ENCODE results near the gene APC2.

Gene APC2

DNA sequence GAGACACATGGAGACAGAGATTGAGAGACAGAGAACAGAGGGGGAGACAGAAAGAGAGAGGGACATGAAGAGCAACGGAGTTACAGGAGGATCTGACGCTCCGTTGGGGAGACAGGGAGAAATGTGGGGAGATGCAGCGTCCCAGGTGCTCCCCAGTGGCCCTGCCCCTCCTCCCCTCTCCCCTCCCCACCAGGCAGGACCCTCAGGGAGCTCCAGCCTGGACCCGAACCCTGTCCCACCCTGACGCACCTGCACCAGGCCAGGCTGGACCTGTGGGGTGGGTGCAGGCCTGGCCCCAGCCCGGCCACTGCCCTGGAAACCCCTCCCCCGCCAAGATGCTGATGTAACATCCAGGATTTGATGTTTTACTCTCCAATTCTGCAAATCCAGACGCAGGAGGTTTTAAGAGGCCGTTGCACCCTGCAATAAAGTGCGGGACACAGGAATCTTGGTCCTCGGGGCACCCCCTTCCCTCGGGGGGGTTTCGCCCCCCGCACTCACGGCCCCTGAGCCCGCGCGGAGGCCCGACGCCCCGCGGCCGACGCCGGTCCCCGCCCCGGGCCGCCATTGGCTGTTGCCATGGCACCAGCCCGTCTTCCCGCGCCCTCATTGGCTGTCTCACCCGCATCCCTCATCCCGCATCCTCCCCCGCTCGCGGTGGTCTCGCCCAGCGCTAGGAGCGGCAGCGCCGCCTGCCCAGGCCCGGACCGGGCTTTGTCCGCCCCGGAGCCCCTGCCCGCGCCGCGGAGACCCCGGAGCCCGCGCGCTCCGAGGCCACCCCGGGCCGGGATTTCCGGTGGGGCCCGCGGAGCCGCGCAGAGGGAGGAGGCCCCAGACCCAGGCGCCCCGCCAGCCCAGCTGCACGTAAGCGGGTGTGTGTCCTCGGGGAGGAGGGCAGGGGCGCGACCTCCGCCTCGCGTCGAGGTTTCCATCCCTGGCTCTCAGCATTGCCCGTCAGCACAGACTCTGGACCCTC lies at the start of gene APC2:
Gene APC2 (plus strand): TSS at position 655 of the 976 bp plus-strand sequence. CDS start 2,881 bp downstream, outside the sequence.
- Histone ChIP-seq H3K4me3 (ENCODE audit: low read length in 2 of 2) (no peak within 1 kb of the TSS), H3K27me3 (ENCODE audit: control insufficient read depth in 1 of 2, insufficient read depth in 2 of 2, low read length in 2 of 2) (peaks cover 63 to 83% of the 10 kb centered on the region in 2 donors), H3K4me1 (ENCODE audit: control insufficient read depth, insufficient read depth, low read length) (peaks cover 25% of the 10 kb centered on the region), H3K36me3 (ENCODE audit: control insufficient read depth in 2 of 2, insufficient read depth in 2 of 2, low read length in 2 of 2) (no peaks in the 10 kb centered on the region), H3K9ac (ENCODE audit: low read length in 2 of 2) (no peak within 1 kb of the TSS), H3K27ac (ENCODE audit: low read length) (no peak within 1 kb of the TSS), H3K9me3 (ENCODE audit: control insufficient read depth in 2 of 2, low read length in 2 of 2) (no peaks in the 10 kb centered on the region)

DNA sequence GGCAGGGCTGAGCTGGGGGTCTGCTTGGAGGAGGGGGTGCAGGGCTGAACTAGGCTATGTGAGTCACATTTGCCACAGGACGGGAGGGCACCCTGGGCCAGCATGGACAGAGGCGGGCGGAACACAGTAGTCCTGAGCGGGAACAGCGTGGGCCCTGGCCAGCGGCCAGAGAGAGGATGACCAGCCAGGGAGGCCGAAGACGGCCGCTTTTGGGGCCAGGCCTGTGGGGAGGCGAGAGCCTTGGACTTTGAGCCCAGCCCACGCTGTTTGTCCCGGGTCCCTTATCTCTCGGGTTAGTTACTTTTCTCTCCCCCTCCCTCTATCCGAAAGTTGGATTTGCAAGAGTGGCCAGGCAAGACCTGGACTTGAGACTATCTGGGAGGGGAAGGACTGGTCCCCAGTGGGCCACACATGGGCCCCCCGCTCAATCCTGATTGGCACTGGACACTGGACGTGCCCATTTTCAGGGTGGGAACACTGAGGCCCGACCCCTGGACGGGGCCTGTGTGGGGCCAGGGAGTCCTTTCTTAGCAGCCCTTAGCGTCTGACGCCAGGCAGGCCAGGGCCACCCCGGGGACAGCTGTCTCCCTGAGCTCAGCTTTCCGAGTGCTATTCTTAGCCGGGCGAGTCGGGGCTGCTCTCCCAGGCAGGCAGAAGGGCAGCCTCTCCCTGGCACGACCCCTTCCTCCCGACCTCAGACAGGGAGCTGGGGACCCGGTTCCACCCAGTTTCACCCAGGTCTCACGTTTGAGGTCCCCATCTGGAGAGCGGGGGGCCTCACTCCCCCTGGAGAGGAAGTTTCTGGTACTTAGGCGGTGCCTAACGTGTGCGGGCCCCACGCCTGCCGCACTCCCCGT lies 49.4 kb upstream of the APC2 start:
- H3K36me3 ChIP-seq (ENCODE audit: control insufficient read depth in 2 of 2, insufficient read depth in 2 of 2, low read length in 2 of 2) = no peaks in the 10 kb centered on the region
- peaks cover 23% of the 10 kb centered on the region for H3K4me1 ChIP-seq (ENCODE audit: control insufficient read depth, insufficient read depth, low read length)
- H3K27me3 ChIP-seq (ENCODE audit: control insufficient read depth in 1 of 2, insufficient read depth in 2 of 2, low read length in 2 of 2) = no peaks in the 10 kb centered on the region
- no peaks in the 10 kb centered on the region for H3K9me3 ChIP-seq (ENCODE audit: control insufficient read depth in 2 of 2, low read length in 2 of 2)
- H3K9ac ChIP-seq (ENCODE audit: low read length in 2 of 2) = peak overlapping the region; percentile 20 to 36
- no peak overlapping the region for H3K27ac ChIP-seq (ENCODE audit: low read length)
- peak overlapping the region; percentile 53 to 76 for H3K4me3 ChIP-seq (ENCODE audit: low read length in 2 of 2)

DNA sequence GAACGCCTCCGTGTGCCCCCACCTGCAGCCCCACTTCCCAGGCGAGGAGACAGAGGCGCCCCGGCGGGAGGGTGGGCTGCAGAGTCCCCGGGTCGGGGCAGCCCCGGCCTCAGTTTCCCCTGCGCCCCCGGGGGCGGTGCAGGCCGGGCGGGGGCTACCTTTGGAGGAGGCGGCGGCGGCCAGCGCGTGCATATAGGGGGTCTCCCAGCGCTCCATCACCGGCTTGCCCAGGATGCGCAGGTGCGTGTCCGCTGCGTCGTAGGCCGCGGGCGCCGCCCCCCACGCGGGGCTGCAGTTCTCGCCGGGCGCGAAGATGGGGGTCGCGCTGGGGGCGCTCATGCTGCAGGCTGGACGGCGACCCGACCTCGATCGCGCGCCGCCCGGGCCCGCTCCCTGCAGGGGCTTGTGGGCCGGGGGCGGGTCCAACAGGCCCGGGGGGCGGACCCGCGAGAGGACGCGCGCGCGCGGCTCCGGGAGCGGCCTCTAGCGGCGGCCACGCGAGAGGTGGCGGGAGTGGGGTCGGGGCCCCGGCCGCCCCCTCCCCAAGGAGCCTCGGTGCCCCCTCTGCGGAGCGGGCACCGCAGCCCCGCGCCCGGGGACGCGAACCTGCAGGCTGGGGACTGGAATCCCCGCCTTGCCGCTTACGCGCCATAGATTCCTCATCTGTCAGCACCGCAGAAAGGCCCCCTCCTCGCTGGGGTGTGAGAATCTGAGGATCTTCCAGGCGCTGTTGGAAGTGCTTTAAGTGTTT lies 48.6 kb upstream of the APC2 start, which contains the start of gene GAMT:
Gene GAMT (minus strand): TSS at position 405 of the 751 bp plus-strand sequence. CDS start 66 bp downstream, at position 339.
- no peak within 1 kb of the TSS for H3K27ac ChIP-seq (ENCODE audit: low read length)
- H3K4me1 ChIP-seq (ENCODE audit: control insufficient read depth, insufficient read depth, low read length) = peaks cover 16% of the 10 kb centered on the region
- H3K9me3 ChIP-seq (ENCODE audit: control insufficient read depth in 2 of 2, low read length in 2 of 2) = no peaks in the 10 kb centered on the region
- no peaks in the 10 kb centered on the region for H3K36me3 ChIP-seq (ENCODE audit: control insufficient read depth in 2 of 2, insufficient read depth in 2 of 2, low read length in 2 of 2)
- no peaks in the 10 kb centered on the region for H3K27me3 ChIP-seq (ENCODE audit: control insufficient read depth in 1 of 2, insufficient read depth in 2 of 2, low read length in 2 of 2)
- peak within 1 kb of the TSS; percentile 20 to 36 for H3K9ac ChIP-seq (ENCODE audit: low read length in 2 of 2)
- H3K4me3 ChIP-seq (ENCODE audit: low read length in 2 of 2) = peak within 1 kb of the TSS; percentile 53 to 76

DNA sequence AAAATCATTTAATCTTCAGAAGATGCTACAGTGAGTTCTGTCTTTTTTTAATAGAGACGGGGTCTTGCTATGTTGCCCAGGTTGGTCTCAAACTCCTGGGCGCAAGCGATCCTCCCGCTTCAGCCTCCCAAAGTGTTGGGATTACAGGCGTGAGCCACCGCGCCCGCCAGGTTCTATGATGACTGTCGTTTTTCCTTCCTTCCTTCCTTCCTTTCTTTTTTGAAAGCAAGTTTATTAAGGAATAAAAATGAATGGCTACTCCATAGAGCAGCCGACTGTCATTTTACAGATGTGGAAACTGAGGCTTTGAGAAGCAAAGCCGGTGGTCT lies 48.1 kb upstream of the APC2 start:
- Histone ChIP-seq H3K4me3 (ENCODE audit: low read length in 2 of 2) (peak overlapping the region; percentile 43 to 76), H3K9me3 (ENCODE audit: control insufficient read depth in 2 of 2, low read length in 2 of 2) (no peaks in the 10 kb centered on the region), H3K9ac (ENCODE audit: low read length in 2 of 2) (no peak overlapping the region), H3K4me1 (ENCODE audit: control insufficient read depth, insufficient read depth, low read length) (peaks cover 20% of the 10 kb centered on the region), H3K27ac (ENCODE audit: low read length) (no peak overlapping the region), H3K27me3 (ENCODE audit: control insufficient read depth in 1 of 2, insufficient read depth in 2 of 2, low read length in 2 of 2) (no peaks in the 10 kb centered on the region), H3K36me3 (ENCODE audit: control insufficient read depth in 2 of 2, insufficient read depth in 2 of 2, low read length in 2 of 2) (no peaks in the 10 kb centered on the region)

DNA sequence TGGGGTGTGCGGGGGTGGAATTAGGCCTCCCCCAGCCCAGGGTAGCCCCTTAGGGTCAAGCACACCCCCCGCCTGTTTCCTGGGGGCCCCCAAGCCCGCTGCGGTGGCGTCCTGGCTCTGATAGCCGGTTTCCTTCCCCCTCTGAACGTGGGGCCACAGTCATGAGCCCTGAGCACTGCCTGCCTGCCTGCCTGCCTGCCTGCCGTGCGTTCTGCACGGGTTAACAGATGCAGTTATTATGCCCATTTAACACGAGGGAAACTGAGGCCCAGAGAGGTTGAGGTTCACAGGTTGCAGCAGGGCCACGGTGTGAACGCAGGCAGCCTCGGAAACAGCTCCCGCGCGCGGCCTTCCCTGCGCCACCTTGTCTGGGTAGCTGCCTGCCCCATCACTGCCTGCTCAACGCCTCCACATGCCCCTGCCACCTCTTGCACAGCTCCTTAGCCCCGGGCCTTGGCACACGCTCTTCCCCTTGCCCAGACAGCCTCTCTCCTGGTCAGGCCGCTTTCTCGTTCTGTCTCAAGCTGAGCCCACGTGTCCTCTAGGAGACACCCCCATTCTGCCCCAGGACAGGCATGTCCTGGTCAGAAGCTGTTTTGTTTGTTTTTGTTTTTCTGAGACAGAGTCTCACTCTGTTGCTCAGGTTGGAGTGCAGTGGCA lies 47.4 kb upstream of the APC2 start:
- H3K36me3 ChIP-seq (ENCODE audit: control insufficient read depth in 2 of 2, insufficient read depth in 2 of 2, low read length in 2 of 2) = no peaks in the 10 kb centered on the region
- H3K27ac ChIP-seq (ENCODE audit: low read length) = no peak overlapping the region
- H3K9ac ChIP-seq (ENCODE audit: low read length in 2 of 2) = no peak overlapping the region
- no peak overlapping the region for H3K4me3 ChIP-seq (ENCODE audit: low read length in 2 of 2)
- H3K9me3 ChIP-seq (ENCODE audit: control insufficient read depth in 2 of 2, low read length in 2 of 2) = no peaks in the 10 kb centered on the region
- H3K4me1 ChIP-seq (ENCODE audit: control insufficient read depth, insufficient read depth, low read length) = peaks cover 20% of the 10 kb centered on the region
- no peaks in the 10 kb centered on the region for H3K27me3 ChIP-seq (ENCODE audit: control insufficient read depth in 1 of 2, insufficient read depth in 2 of 2, low read length in 2 of 2)

DNA sequence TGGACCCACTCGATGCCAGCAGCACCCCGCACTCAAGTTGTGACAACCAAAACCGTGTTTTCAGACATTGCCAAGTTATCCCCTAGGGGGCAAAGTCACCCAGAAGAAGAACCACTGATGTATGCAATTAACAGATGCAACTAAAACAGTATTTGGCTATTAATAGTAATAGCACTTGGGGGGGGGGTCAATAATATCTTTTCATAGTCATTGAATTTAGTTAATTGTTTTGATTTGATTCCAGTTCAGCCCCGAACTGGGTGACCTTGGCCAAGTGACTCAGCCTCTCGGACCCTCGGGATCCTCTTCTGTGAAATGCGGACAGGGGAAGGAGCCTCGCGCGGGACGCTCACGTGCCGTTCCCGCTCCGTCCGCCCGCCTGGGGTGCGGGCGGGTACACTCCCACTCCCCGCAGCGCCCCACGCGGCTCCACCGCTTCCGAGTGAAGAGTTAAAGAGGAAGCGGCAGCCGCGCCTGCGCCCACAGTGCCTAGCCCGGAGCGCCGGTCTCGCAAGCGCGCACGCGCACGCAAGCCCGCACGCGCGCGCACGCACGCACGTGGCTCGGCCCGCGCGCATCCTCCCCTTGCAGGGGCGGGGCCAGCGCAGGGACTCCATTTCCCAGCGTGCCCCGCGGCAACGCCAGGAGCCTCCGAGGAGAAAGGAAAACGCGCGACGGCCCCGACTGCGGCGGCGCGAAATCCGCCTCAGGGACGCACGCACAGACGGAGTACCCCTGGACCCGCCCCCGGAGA lies 43.0 kb upstream of the APC2 start:
- H3K4me1 ChIP-seq (ENCODE audit: control insufficient read depth, insufficient read depth, low read length) = peaks cover 37% of the 10 kb centered on the region
- peak overlapping the region; percentile 41 for H3K27ac ChIP-seq (ENCODE audit: low read length)
- H3K36me3 ChIP-seq (ENCODE audit: control insufficient read depth in 2 of 2, insufficient read depth in 2 of 2, low read length in 2 of 2) = no peaks in the 10 kb centered on the region
- no peaks in the 10 kb centered on the region for H3K9me3 ChIP-seq (ENCODE audit: control insufficient read depth in 2 of 2, low read length in 2 of 2)
- H3K27me3 ChIP-seq (ENCODE audit: control insufficient read depth in 1 of 2, insufficient read depth in 2 of 2, low read length in 2 of 2) = no peaks in the 10 kb centered on the region
- H3K9ac ChIP-seq (ENCODE audit: low read length in 2 of 2) = no peak overlapping the region
- H3K4me3 ChIP-seq (ENCODE audit: low read length in 2 of 2) = peak overlapping the region; percentile 49 to 72

DNA sequence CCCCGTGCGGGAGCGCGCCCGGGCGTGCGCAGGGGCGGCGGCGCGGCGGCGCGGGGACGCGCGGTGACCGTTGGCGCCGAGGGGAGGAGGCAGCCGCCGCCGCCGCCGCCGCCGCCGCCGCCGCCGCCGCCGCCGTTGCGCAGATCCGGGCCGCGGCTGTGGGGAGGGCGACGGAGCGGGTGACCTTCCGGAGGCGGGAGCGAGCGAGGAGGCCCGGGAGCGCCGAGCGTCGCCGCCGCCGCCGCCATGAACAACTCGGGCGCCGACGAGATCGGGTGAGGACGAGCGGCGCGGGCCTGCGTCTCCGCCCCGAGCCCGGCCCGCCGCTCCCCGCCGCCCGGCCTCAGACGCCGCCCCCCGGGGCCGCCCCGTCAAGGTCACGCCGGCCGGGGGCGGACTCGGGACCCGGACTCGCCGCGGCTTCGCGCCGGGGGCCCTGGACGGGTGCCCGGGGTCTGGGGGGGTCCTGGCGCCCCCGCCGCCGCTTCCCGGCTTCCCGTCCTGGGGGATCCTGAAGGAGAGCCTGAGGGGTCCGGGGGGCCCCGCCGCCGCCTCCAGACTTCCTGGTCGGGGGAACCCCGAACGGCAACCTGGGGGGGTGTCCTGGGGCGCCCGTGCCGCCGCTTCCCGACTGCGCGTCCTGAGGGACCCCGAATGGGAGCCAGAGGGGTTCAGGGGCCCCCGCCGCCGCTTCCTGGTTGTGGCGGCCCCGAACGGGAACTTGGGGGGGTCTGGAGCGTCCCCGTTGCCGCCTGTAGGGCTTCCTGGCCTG lies 42.2 kb upstream of the APC2 start, which contains the start of gene DAZAP1:
Gene DAZAP1 (plus strand): TSS at position 59 of the 772 bp plus-strand sequence. CDS start 188 bp downstream, at position 247.
- peak within 1 kb of the TSS; percentile 78 to 80 for H3K4me3 ChIP-seq (ENCODE audit: low read length in 2 of 2)
- peaks cover 44% of the 10 kb centered on the region for H3K4me1 ChIP-seq (ENCODE audit: control insufficient read depth, insufficient read depth, low read length)
- no peaks in the 10 kb centered on the region for H3K9me3 ChIP-seq (ENCODE audit: control insufficient read depth in 2 of 2, low read length in 2 of 2)
- peaks cover 0 to 2% of the 10 kb centered on the region in 2 donors for H3K36me3 ChIP-seq (ENCODE audit: control insufficient read depth in 2 of 2, insufficient read depth in 2 of 2, low read length in 2 of 2)
- H3K27me3 ChIP-seq (ENCODE audit: control insufficient read depth in 1 of 2, insufficient read depth in 2 of 2, low read length in 2 of 2) = no peaks in the 10 kb centered on the region
- H3K9ac ChIP-seq (ENCODE audit: low read length in 2 of 2) = peak within 1 kb of the TSS; percentile 81 to 82
- peak within 1 kb of the TSS; percentile 80 for H3K27ac ChIP-seq (ENCODE audit: low read length)

- peaks cover 51% of the 10 kb centered on the region for H3K4me1 ChIP-seq (ENCODE audit: control insufficient read depth, insufficient read depth, low read length)
- H3K9me3 ChIP-seq (ENCODE audit: control insufficient read depth in 2 of 2, low read length in 2 of 2) = no peaks in the 10 kb centered on the region
- H3K9ac ChIP-seq (ENCODE audit: low read length in 2 of 2) = peak overlapping the region; percentile 81 to 82
- H3K36me3 ChIP-seq (ENCODE audit: control insufficient read depth in 2 of 2, insufficient read depth in 2 of 2, low read length in 2 of 2) = peaks cover 0 to 2% of the 10 kb centered on the region in 2 donors
- H3K27me3 ChIP-seq (ENCODE audit: control insufficient read depth in 1 of 2, insufficient read depth in 2 of 2, low read length in 2 of 2) = no peaks in the 10 kb centered on the region
- H3K4me3 ChIP-seq (ENCODE audit: low read length in 2 of 2) = peak overlapping the region; percentile 78 to 80
- H3K27ac ChIP-seq (ENCODE audit: low read length) = peak overlapping the region; percentile 80
These were observed 41.4 kb upstream of the APC2 start for GRCh38 chr19:1408300-1409203.
